Measurements from ENCODE around the gene MAP1B. TPM values are rescaled to one million over a fixed set of nuclear protein-coding genes. Genes with fewer than 3 reads are reported as not detected.
"Not testable (repeated sequence)": the region's sequence is repeated elsewhere in the genome, so short reads cannot be mapped to it uniquely, and the experiment has no call there.

Gene MAP1B
- polyA plus RNA-seq, 1 donor from 2014 or later, result 234 TPM

- Histone ChIP-seq H3K79me2 (replicated peaks; ENCODE audit: insufficient read depth, low read length) (no peaks in the 10 kb centered on the region), H3F3A (ENCODE audit: insufficient read depth, low read length, poor library complexity, severe bottlenecking) (no peaks in the 10 kb centered on the region), H3K4me3 (ENCODE audit: low read length) (no peak overlapping the region), H3K9me2 (ENCODE audit: insufficient read depth, low read length) (no peaks in the 10 kb centered on the region), H3K27ac (ENCODE audit: low read length) (no peak overlapping the region), H3K9ac (ENCODE audit: low read length) (no peak overlapping the region), H3K4me2 (ENCODE audit: low read length) (no peak overlapping the region), H3K36me3 (ENCODE audit: insufficient read depth, low read length) (no peaks in the 10 kb centered on the region), H2AFZ (ENCODE audit: low read depth, low read length) (no peak overlapping the region), H3K9me3 (ENCODE audit: low read length) (no peaks in the 10 kb centered on the region), H4K20me1 (ENCODE audit: insufficient read depth) (no peaks in the 10 kb centered on the region), H3K27me3 (ENCODE audit: insufficient read depth, low read depth, low read length) (no peaks in the 10 kb centered on the region)
- TF ChIP-seq CTCF (IDR thresholded peaks at IDR 0.05; ENCODE audit: poor library complexity, severe bottlenecking) (no peak), REST (IDR thresholded peaks at IDR 0.05; ENCODE audit: borderline replicate concordance) (no peak), EZH2 (IDR thresholded peaks at IDR 0.05; ENCODE audit: borderline replicate concordance, insufficient read depth, low read length, poor library complexity, severe bottlenecking) (no peak), RAD21 (conservative IDR thresholded peaks at IDR 0.05) (no peak), EP300 (conservative IDR thresholded peaks at IDR 0.05; ENCODE audit: poor library complexity, severe bottlenecking) (no peak), TAF1 (IDR thresholded peaks at IDR 0.05; ENCODE audit: low read depth) (no peak), SMC3 (conservative IDR thresholded peaks at IDR 0.05; ENCODE audit: poor library complexity) (no peak), POLR2AphosphoS5 (IDR thresholded peaks at IDR 0.05) (no peak), MXI1 (conservative IDR thresholded peaks at IDR 0.05; ENCODE audit: poor library complexity, severe bottlenecking) (no peak)
Measured at GRCh38 chr5:72084876-72085275, 22.4 kb upstream of the MAP1B start.

GRCh38 chr5:72085319-72085718 lies 22.0 kb upstream of the MAP1B start:
- H3K9me3 ChIP-seq (ENCODE audit: low read length), result no peaks in the 10 kb centered on the region
- H3K27me3 ChIP-seq (ENCODE audit: insufficient read depth, low read depth, low read length), result no peaks in the 10 kb centered on the region
- H4K20me1 ChIP-seq (ENCODE audit: insufficient read depth), result no peaks in the 10 kb centered on the region
- TF ChIP-seq SMC3 (conservative IDR thresholded peaks at IDR 0.05; ENCODE audit: poor library complexity) (no peak), POLR2AphosphoS5 (IDR thresholded peaks at IDR 0.05) (no peak), RAD21 (conservative IDR thresholded peaks at IDR 0.05) (no peak)
- H3K9me2 ChIP-seq (ENCODE audit: insufficient read depth, low read length), result no peaks in the 10 kb centered on the region
- H3K36me3 ChIP-seq (ENCODE audit: insufficient read depth, low read length), result no peaks in the 10 kb centered on the region
- no peak overlapping the region for H3K27ac ChIP-seq (ENCODE audit: low read length)
- no peak overlapping the region for H3K9ac ChIP-seq (ENCODE audit: low read length)
- H3K4me3 ChIP-seq (ENCODE audit: low read length), result no peak overlapping the region
- no peaks in the 10 kb centered on the region for H3F3A ChIP-seq (ENCODE audit: insufficient read depth, low read length, poor library complexity, severe bottlenecking)
- no peak overlapping the region for H3K4me2 ChIP-seq (ENCODE audit: low read length)
- no peaks in the 10 kb centered on the region for H3K79me2 ChIP-seq (replicated peaks; ENCODE audit: insufficient read depth, low read length)
- no peak overlapping the region for H2AFZ ChIP-seq (ENCODE audit: low read depth, low read length)

GRCh38 chr5:72089713-72090112 lies 17.6 kb upstream of the MAP1B start:
- H3K36me3 ChIP-seq (ENCODE audit: insufficient read depth, low read length); H4K20me1 ChIP-seq (ENCODE audit: insufficient read depth); H2AFZ ChIP-seq (ENCODE audit: low read depth, low read length); H3K4me3 ChIP-seq (ENCODE audit: low read length); H3K79me2 ChIP-seq (replicated peaks; ENCODE audit: insufficient read depth, low read length); H3K9ac ChIP-seq (ENCODE audit: low read length); H3K9me3 ChIP-seq (ENCODE audit: low read length); H3K27me3 ChIP-seq (ENCODE audit: insufficient read depth, low read depth, low read length); H3F3A ChIP-seq (ENCODE audit: insufficient read depth, low read length, poor library complexity, severe bottlenecking); H3K9me2 ChIP-seq (ENCODE audit: insufficient read depth, low read length); H3K27ac ChIP-seq (ENCODE audit: low read length); H3K4me2 ChIP-seq (ENCODE audit: low read length): not testable (repeated sequence)
